ENCODE data around the gene DIS3L2.

The DIS3L2 gene

DNA sequence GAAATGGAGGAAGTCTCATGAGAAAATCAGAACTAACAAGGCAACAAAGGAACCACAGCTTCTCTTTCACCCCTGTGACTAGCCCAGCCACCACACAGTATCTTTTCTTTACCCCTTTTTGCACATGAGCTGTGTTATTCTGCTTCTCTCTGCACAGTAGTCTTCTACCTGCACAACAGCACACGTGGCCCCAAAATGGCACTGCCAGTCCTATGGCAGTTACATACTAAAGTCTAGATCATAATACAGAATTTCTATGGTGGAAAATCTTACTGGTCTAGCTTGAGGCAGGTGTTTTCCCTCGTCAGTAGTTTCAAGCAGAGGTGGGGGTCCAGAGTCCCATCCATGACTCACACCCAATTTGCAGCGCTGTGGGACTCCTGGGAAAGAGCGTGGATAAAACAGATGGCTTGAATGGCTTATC lies 177.7 kb downstream of the DIS3L2 start:
- peak overlapping the region; percentile 83 for H3K27ac ChIP-seq (ENCODE audit: low read depth, low read length, poor library complexity, severe bottlenecking)
- TF ChIP-seq, protein P1, sequence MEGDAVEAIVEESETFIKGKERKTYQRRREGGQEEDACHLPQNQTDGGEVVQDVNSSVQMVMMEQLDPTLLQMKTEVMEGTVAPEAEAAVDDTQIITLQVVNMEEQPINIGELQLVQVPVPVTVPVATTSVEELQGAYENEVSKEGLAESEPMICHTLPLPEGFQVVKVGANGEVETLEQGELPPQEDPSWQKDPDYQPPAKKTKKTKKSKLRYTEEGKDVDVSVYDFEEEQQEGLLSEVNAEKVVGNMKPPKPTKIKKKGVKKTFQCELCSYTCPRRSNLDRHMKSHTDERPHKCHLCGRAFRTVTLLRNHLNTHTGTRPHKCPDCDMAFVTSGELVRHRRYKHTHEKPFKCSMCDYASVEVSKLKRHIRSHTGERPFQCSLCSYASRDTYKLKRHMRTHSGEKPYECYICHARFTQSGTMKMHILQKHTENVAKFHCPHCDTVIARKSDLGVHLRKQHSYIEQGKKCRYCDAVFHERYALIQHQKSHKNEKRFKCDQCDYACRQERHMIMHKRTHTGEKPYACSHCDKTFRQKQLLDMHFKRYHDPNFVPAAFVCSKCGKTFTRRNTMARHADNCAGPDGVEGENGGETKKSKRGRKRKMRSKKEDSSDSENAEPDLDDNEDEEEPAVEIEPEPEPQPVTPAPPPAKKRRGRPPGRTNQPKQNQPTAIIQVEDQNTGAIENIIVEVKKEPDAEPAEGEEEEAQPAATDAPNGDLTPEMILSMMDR (IDR thresholded peaks at IDR 0.05; ENCODE audit: low read length): no peak
- TF ChIP-seq EZH2 (IDR thresholded peaks at IDR 0.05; ENCODE audit: borderline replicate concordance, low read length): no peak
- 0 out of 2 replicates have a peak overlapping the region, but pooled peaks have one; percentile 7 for H3K4me2 ChIP-seq (ENCODE audit: low read length)
- H3K4me1 ChIP-seq (ENCODE audit: insufficient read depth, low read length, severe bottlenecking): peaks cover 29% of the 10 kb centered on the region
- no peaks in the 10 kb centered on the region for H3K9me3 ChIP-seq (ENCODE audit: low read length)
- no peaks in the 10 kb centered on the region for H4K20me1 ChIP-seq (ENCODE audit: insufficient read depth, low read length)
- no peaks in the 10 kb centered on the region for H3K9me2 ChIP-seq (ENCODE audit: low read depth, low read length)
- no peaks in the 10 kb centered on the region for H3F3A ChIP-seq (ENCODE audit: insufficient read depth, low read length)
- no peaks in the 10 kb centered on the region for H3K27me3 ChIP-seq (ENCODE audit: insufficient read depth, low read length)
- no peaks in the 10 kb centered on the region for H3K36me3 ChIP-seq (ENCODE audit: insufficient read depth, low read length)
- no peak overlapping the region; the same call in 1 of the 2 replicates for H2AFZ ChIP-seq (ENCODE audit: low read length)
- no peak overlapping the region for H3K4me3 ChIP-seq (ENCODE audit: low read depth, low read length, poor library complexity, severe bottlenecking)
- H3K79me2 ChIP-seq (ENCODE audit: insufficient read depth, low read length): no peaks in the 10 kb centered on the region
- H3K9ac ChIP-seq (ENCODE audit: low read length): no peak overlapping the region

DNA sequence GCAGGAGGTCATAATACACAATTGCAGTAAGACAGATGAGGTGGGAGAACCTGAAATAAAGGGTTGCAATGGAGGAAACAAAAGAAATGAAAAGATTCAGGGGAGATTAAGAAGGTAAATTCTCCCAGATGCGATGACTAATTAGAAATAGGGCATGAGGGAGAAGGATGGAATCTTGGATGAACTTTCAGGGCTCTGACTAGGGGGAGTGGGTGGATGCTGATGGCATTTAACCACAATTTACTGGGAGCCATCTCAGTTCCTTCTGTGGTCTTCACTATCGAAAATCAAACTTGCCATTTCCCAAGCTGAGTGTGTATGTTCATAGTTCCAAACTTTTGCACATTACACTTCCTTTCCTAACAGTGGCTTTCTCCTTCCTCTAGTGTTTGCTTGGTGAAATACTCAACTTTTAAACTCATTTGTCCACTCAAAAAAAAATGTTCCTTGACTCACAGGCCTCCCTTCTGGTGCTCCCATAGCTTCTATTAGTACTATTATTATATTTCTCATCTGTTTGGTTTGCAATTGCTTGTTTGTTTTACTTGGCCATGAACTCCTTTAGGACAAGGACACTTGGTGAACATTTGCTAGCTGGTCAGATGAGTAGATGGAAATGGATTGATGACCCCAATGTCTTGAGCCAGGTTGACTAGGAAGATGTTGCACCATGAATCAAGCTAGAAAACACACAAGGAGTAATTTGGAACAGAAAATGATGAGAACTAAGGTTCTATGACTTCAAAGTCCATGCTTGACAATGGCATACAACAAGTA lies 178.5 kb downstream of the DIS3L2 start:
- no peak overlapping the region for H3K4me2 ChIP-seq (ENCODE audit: low read length)

DNA sequence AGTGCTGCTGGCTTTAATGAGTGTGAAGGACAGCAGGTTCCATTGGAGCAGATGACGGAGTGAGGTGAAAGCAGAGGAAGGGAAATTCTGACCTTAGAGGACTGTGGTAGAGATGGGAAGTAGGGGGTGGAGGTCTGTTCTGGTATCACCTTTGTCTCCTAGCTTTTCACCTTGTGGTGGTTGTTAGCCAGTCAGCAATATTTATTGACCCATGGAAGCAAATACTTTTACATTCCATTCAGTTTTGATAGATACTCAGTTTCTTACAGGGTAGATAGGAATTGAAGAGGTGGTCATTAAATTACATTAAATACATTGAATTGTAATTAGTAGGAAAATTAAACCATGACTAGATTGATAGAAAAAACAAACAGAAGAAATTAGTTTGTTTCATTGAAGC lies 180.1 kb downstream of the DIS3L2 start:
- Histone ChIP-seq H2AFZ (ENCODE audit: low read length) (no peak overlapping the region), H3K36me3 (ENCODE audit: insufficient read depth, low read length) (no peaks in the 10 kb centered on the region), H3K79me2 (ENCODE audit: insufficient read depth, low read length) (no peaks in the 10 kb centered on the region), H3K4me1 (ENCODE audit: insufficient read depth, low read length, severe bottlenecking) (peaks cover 29% of the 10 kb centered on the region), H4K20me1 (ENCODE audit: insufficient read depth, low read length) (no peaks in the 10 kb centered on the region), H3K9ac (ENCODE audit: low read length) (no peak overlapping the region), H3K4me2 (ENCODE audit: low read length) (no peak overlapping the region), H3K9me3 (ENCODE audit: low read length) (no peaks in the 10 kb centered on the region), H3K27me3 (ENCODE audit: insufficient read depth, low read length) (no peaks in the 10 kb centered on the region), H3F3A (ENCODE audit: insufficient read depth, low read length) (no peaks in the 10 kb centered on the region), H3K27ac (ENCODE audit: low read depth, low read length, poor library complexity, severe bottlenecking) (no peak overlapping the region), H3K4me3 (ENCODE audit: low read depth, low read length, poor library complexity, severe bottlenecking) (no peak overlapping the region), H3K9me2 (ENCODE audit: low read depth, low read length) (no peaks in the 10 kb centered on the region)
- TF ChIP-seq, protein P1 (IDR thresholded peaks at IDR 0.05; ENCODE audit: low read length): no peak
- no peak for TF ChIP-seq EZH2 (IDR thresholded peaks at IDR 0.05; ENCODE audit: borderline replicate concordance, low read length)

More for the DNA sequence above, 178.5 kb downstream of the DIS3L2 start:
- H3K9me2 ChIP-seq (ENCODE audit: low read depth, low read length): no peaks in the 10 kb centered on the region
- peaks cover 29% of the 10 kb centered on the region for H3K4me1 ChIP-seq (ENCODE audit: insufficient read depth, low read length, severe bottlenecking)
- H4K20me1 ChIP-seq (ENCODE audit: insufficient read depth, low read length): no peaks in the 10 kb centered on the region
- no peaks in the 10 kb centered on the region for H3K79me2 ChIP-seq (ENCODE audit: insufficient read depth, low read length)
- H3F3A ChIP-seq (ENCODE audit: insufficient read depth, low read length): no peaks in the 10 kb centered on the region
- no peaks in the 10 kb centered on the region for H3K9me3 ChIP-seq (ENCODE audit: low read length)
- no peak overlapping the region for H3K9ac ChIP-seq (ENCODE audit: low read length)
- H2AFZ ChIP-seq (ENCODE audit: low read length): no peak overlapping the region
- H3K36me3 ChIP-seq (ENCODE audit: insufficient read depth, low read length): no peaks in the 10 kb centered on the region
- no peaks in the 10 kb centered on the region for H3K27me3 ChIP-seq (ENCODE audit: insufficient read depth, low read length)
- no peak for TF ChIP-seq EZH2 (IDR thresholded peaks at IDR 0.05; ENCODE audit: borderline replicate concordance, low read length)
- TF ChIP-seq, protein P1 (IDR thresholded peaks at IDR 0.05; ENCODE audit: low read length): no peak
- no peak overlapping the region for H3K27ac ChIP-seq (ENCODE audit: low read depth, low read length, poor library complexity, severe bottlenecking)
- no peak overlapping the region for H3K4me3 ChIP-seq (ENCODE audit: low read depth, low read length, poor library complexity, severe bottlenecking)

Data from OCI-LY1 (cell line).